Myocyte (in vitro differentiated cells): ENCODE results near the gene RBM28. TPM values are rescaled to one million over a fixed set of nuclear protein-coding genes. Genes with fewer than 3 reads are reported as not detected.

Experiments
- DNase-seq: peaks from one replicate; pipeline ENCODE4 v3.0.0-alpha.2; 2012; ENCODE audit warnings: low read depth
- total RNA-seq: library from RNA; depleted of rRNA; stranded (reverse); fragments of >200 nt; gene quantifications from 2 replicates; pipeline ENCODE4 v1.2.3, GENCODE V29; 2014

Gene RBM28
- total RNA-seq, 1 donor from 2014 or later: 24.5 TPM

- DNase-seq: no peak
These were observed 29.9 kb upstream of the RBM28 start for GRCh38 chr7:128373606-128374005.

- DNase-seq: no peak
These were observed 26.8 kb upstream of the RBM28 start for GRCh38 chr7:128370491-128370890.

- DNase-seq: no peak
These were observed 23.3 kb upstream of the RBM28 start for GRCh38 chr7:128366986-128367385.

GRCh38 chr7:128366300-128366699, 22.6 kb upstream of the RBM28 start:
- DNase-seq: peak; percentile 98

GRCh38 chr7:128365432-128365831, 21.7 kb upstream of the RBM28 start:
- no peak for DNase-seq

- no peak for DNase-seq
These were observed 20.6 kb upstream of the RBM28 start for GRCh38 chr7:128364166-128364870.

GRCh38 chr7:128363261-128363721, 19.6 kb upstream of the RBM28 start:
- DNase-seq: no peak

- no peak for DNase-seq
These were observed 19.0 kb upstream of the RBM28 start for GRCh38 chr7:128362670-128363069.

GRCh38 chr7:128361411-128362379, 18.0 kb upstream of the RBM28 start, which contains the start of gene PRRT4:
Gene PRRT4, minus strand, starts transcription at chr7:128361690.
- DNase-seq: peak; percentile 59

- no peak for DNase-seq
These were observed 16.6 kb upstream of the RBM28 start for GRCh38 chr7:128360359-128360678.

GRCh38 chr7:128359939-128360338, 16.2 kb upstream of the RBM28 start:
- no peak for DNase-seq

GRCh38 chr7:128359336-128359735, 15.6 kb upstream of the RBM28 start:
- no peak for DNase-seq

- no peak for DNase-seq
These were observed 14.5 kb upstream of the RBM28 start for GRCh38 chr7:128358233-128358632.

- no peak for DNase-seq
These were observed 13.5 kb upstream of the RBM28 start for GRCh38 chr7:128357217-128357613.

- DNase-seq: no peak
These were observed 13.0 kb upstream of the RBM28 start for GRCh38 chr7:128356546-128357216.

GRCh38 chr7:128353610-128354009, 9.9 kb upstream of the RBM28 start:
- DNase-seq: no peak

- DNase-seq: no peak
These were observed 9.5 kb upstream of the RBM28 start for GRCh38 chr7:128353189-128353588.

- DNase-seq: no peak
These were observed 8.9 kb upstream of the RBM28 start for GRCh38 chr7:128352636-128353035.

GRCh38 chr7:128352153-128352537, 8.4 kb upstream of the RBM28 start:
- DNase-seq: peak; percentile 49

GRCh38 chr7:128351296-128352152, 7.8 kb upstream of the RBM28 start:
- no peak for DNase-seq
